Erythroblast (primary cell): ENCODE measurements around the gene AUTS2.

ENCODE experiments used
- GATA1 ChIP-seq: IDR thresholded peaks from 2 replicates; pipeline ENCODE4 v1.6.1; 2011; ENCODE audit warnings: low read depth, mild to moderate bottlenecking, control low read depth, low read length, moderate library complexity
- POLR2A ChIP-seq: IDR thresholded peaks from 2 replicates; pipeline ENCODE4 v1.6.1; 2011; ENCODE audit warnings: mild to moderate bottlenecking, low read length

DNA sequence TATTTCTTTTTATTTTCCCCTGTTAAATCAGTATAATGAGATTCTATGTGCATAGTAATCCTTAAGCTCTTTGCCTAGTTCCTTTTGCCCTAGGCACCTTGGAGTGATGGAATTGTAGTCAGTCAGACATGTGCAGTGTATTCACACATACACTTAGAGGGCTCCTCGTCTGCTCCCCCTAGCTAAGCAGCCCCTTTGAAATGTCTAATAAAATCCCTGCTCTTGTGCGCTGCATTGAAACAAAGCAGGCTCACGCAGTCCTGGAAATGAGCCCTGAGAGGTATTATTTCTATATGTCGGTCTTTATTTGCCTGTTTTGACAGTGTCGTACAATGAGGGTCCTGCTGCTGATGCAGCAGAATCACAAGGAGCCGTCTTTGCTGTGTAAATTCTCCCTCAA is 258.7 kb downstream of the AUTS2 start:
- no peak for TF ChIP-seq POLR2A
- TF ChIP-seq GATA1 = no peak
